ENCODE measurements around the gene HNRNPH3. TPM values are rescaled to one million over a fixed set of nuclear protein-coding genes. Genes with fewer than 3 reads are reported as not detected.

HNRNPH3 gene
- total RNA-seq, 2 donors from 2014 or later: 81.5 to 130 TPM

GRCh38 chr10:68327889-68328786 lies 3.7 kb upstream of the HNRNPH3 start:
- intact Hi-C loops (cut with DNase I): no loop called here
- DNase-seq (no peak), ATAC-seq (no peak)

DNA sequence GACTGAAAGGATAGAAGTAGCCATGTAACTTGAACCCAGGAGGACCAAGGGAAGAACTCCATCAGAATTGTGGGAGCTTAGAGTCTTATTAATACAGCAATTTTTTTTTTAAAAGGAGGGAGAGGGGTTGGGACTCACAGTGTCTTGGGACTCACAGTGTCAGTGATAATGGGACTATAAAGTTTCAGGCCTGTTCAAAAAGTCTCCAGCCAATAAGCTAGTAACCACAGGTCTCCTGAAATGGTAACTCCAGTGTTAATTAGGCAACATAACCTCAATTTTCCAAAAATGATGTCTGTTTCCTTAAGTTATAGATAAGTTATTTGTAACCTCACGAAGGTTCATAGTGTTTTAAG lies 2.4 kb upstream of the HNRNPH3 start:
- intact Hi-C loops (cut with DNase I): no loop called here
- DNase-seq: no peak

GRCh38 chr10:68330852-68331454 lies 911 bp upstream of the HNRNPH3 start:
- intact Hi-C loops (cut with DNase I): loop anchor here in 1 of 2 donors (10.0 kb wide), 1 partner anchor 256 kb away; the partner anchor contains the start of gene HERC4
- ATAC-seq (peak; percentile 4), DNase-seq (peak; percentile 53)

More for the DNA sequence above, 2.4 kb upstream of the HNRNPH3 start:
- ATAC-seq: no peak

GRCh38 chr10:68332259-68333057 lies 594 bp downstream of the HNRNPH3 start, which contains the start of gene PBLD:
Gene PBLD (minus strand): TSS chr10:68332928. CDS start chr10:68306844, 26,084 bp downstream.
- ATAC-seq (peak; percentile 38 to 56), DNase-seq (peak; percentile 79)
- intact Hi-C loops (cut with DNase I): loop anchor here in 1 of 2 donors (10.0 kb wide), 1 partner anchor 258 kb away; the partner anchor contains the start of gene HERC4

- ATAC-seq (no peak), DNase-seq (no peak)
- intact Hi-C loops (cut with DNase I): loop anchor here in 1 of 2 donors (10.0 kb wide), 1 partner anchor 258 kb away; the partner anchor contains the start of gene HERC4
Observed at GRCh38 chr10:68333058-68333395, 1.2 kb downstream of the HNRNPH3 start.

DNA sequence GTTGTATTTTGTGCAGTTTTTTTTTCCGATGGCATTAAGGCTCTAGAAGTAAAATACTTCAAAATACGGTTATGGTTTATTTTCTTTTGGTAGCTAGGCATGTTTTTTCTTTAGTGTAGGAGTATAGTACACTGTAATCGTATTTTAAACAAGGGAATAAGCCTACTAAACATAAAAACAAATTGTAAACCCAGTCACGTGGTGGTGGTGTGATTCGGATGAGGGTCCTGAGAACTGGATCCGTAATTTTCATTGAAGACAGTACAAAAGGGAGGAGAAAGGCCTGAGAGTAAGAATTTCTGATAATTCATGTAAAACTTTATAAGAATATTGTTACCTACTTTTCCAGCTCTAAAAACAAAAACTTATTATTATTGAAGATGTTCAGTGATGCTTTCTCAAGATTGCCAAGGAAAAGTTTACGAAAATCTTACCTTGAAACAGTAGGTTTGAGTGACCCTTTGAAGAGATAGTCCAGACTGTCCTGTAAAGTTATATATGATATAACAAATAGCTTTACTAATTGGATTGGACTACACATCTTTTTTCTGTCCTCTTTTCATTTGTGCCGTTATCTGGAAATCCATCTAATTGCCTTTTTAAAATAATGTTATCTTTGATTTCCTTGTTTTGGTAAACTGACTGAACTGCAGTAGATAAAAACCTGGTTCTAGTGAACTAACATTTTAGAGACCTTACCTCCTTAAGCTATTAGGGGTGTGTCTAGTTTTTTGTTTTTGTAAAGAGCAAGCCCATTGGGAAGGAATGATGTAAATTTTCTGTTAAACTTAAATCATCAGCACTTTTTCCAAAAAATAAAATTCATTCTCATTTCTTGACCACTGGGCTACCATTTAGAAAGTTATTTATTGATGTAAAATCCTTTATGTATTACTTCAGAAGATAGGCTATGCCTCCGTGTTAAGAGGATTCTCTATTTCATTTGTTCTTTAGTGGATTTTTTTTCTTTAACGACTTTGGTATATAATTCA lies 1.9 kb downstream of the HNRNPH3 start:
- intact Hi-C loops (cut with DNase I): loop anchor here in 1 of 2 donors (10.0 kb wide), 1 partner anchor 259 kb away; the partner anchor contains the start of gene HERC4
- ATAC-seq: no peak

GRCh38 chr10:68334672-68335467 lies 3.0 kb downstream of the HNRNPH3 start:
- DNase-seq (no peak), ATAC-seq (no peak)
- intact Hi-C loops (cut with DNase I): loop anchor here in 1 of 2 donors (10.0 kb wide), 1 partner anchor 260 kb away; the partner anchor contains the start of gene HERC4

More for the DNA sequence above, 1.9 kb downstream of the HNRNPH3 start:
- DNase-seq: no peak

DNA sequence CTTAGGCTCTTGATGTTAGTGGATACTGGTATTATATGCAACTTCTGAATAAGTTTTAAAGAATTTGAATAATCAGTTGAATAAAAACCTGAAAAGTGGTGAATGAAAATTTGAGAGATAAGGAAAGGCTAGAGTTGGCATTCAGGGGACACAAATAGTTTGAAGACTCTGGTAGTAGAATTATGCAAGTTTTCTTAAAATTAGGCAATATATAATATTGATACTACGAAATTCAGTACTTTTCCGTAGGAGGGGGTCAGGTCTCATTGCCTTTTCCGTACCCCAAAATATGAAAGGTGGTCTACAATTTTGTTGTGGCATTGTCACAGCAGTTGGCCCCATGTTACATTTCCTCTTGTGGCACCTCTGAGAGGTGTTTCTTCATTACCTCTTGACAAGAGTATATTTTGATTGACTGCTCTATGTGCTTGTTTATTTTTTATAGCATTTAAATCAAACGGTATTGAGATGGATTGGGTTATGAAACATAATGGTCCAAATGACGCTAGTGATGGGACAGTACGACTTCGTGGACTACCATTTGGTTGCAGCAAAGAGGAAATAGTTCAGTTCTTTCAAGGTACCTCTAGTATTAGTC lies 5.0 kb downstream of the HNRNPH3 start:
- DNase-seq: no peak
- intact Hi-C loops (cut with DNase I): loop anchor here in 1 of 2 donors (10.0 kb wide), 1 partner anchor 262 kb away; the partner anchor contains the start of gene HERC4

DNA sequence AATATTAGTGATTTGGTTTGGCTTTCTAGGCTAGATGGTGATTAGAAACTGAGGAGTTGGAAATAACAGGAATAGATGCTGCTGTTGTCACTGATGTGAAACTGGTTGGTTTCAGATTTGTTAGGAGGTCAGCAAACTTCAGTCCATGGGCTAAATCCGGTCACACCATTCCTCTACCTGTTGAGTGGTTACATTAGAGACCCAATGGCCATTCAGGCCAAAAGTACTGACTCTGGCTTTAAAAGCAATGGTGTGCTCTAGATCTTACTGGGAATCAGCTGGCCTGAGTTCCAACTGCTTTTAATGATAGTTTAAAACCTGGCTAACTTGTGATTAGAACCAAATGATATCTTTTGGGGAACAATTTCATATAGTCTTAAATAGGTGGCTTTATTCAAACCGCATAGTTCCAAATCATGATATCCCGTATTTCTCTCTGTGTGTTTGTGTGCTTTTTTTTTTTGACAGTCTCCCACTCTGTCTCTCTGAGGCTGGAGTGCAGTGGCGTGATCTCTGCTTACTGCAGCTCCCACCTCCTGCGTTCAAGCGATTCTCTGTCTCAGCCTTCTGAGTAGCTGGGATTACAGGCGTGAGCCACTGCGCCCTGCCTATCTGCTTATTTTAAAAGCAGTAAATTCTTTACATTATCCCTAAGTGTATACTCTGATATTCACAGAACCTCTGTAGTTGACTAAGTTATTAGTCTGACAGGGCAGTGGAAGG lies 8.7 kb downstream of the HNRNPH3 start:
- no peak for DNase-seq
- intact Hi-C loops (cut with DNase I): no loop called here
- ATAC-seq: no peak

More for the DNA sequence above, 5.0 kb downstream of the HNRNPH3 start:
- no peak for ATAC-seq

DNA sequence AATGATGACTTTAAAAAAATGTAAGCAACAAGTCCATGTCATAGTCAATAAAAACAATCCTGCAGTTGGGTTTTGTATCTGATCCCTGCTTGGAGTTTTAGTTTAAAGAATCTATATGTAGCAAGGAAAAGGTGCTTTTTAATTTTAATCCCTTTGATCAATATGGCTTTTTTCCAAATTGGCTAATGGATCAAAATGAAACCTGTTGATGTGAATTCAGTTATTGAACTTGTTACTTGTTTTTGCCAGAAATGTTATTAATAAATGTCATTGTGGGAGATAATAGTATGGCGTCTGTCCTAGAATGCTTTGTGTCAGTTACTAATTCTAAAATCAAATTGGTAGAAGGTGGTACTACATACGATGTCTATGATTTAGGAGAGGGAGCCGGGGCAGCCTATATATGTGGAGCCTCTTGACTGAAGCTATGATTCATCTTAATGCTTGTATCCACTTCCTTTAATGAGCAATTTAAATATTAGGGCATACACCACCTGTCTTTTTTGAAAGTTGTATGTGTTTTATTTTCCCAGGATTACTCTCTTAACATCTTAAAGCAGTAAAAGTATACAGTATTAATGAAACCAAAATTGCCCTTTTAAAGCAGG lies 11.1 kb downstream of the HNRNPH3 start:
- DNase-seq (no peak), ATAC-seq (no peak)
- intact Hi-C loops (cut with DNase I): no loop called here

GRCh38 chr10:68345621-68346020 lies 13.8 kb downstream of the HNRNPH3 start:
- intact Hi-C loops (cut with DNase I): no loop called here
- DNase-seq (no peak), ATAC-seq (no peak)

DNA sequence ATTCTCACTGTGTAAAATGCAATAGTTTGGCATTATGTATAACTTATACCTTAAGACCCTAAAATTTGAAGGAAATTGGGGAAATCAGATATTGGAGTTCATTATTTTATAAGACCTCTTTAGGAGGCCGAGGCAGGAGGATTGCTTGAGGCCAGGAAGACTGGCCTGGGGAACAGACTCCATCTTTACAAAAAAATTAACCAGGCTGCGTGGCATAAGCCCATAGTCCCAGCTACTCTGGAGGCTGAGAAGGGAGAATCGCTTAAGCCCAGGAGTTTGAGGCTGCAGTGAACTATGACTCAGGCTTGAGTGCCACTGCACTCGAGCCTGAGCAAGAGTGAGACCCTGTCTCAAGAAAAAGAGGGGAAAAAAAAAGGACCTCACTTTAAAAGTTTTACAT lies 14.9 kb downstream of the HNRNPH3 start:
- ATAC-seq (no peak), DNase-seq (no peak)
- intact Hi-C loops (cut with DNase I): no loop called here

DNA sequence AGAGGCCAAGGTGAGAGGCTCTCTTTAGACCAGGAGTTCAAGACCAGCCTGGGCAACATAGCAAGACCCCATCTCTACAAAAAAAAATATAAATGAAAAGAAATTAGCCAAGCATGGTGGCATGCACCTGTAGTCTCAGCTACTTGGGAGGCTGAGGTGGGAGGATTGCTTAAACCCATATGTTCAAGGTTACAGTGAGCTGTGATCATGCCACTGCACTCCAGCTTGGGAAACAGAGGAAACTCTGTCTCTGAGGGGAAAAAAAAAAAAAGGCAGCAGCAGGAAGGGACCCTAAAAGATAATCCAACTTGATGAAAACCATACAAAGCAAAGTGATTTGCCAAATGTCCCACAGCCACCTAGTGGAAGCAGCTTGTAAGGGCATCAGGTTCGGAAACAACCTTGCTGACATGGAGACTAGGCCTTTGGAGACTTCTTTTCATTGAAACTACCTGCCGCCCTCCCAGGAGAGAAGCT lies 16.4 kb downstream of the HNRNPH3 start:
- no peak for DNase-seq
- intact Hi-C loops (cut with DNase I): no loop called here
- ATAC-seq: peak in 1 of 2 donors; percentile 44

GRCh38 chr10:68353537-68353936 lies 21.7 kb downstream of the HNRNPH3 start:
- intact Hi-C loops (cut with DNase I): no loop called here
- ATAC-seq: no peak
- no peak for DNase-seq

DNA sequence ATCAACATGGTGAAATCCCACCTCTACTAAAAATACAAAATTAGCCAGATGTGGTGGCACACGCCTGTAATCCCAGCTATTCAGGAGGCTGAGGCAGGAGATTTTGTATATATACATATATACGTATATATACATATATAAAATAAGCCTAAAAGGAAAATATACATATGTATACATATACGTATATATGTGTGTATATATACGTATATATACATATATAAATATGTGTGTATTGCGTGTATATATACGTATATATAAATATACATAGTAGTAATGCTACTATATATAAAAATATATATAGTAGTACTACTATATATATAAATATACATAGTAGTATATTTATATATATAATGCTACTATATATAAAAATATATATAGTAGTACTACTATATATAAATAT lies 27.3 kb downstream of the HNRNPH3 start:
- ATAC-seq: no peak
- intact Hi-C loops (cut with DNase I): no loop called here
- DNase-seq: no peak

GRCh38 chr10:68362590-68362989 lies 30.7 kb downstream of the HNRNPH3 start:
- intact Hi-C loops (cut with DNase I): no loop called here
- ATAC-seq (no peak), DNase-seq (no peak)
